ENCODE results near the gene SF3A2. TPM values are rescaled to one million over a fixed set of nuclear protein-coding genes. Genes with fewer than 3 reads are reported as not detected.

The SF3A2 gene
- total RNA-seq, 1 donor from 2014 or later, result 156 TPM

DNA sequence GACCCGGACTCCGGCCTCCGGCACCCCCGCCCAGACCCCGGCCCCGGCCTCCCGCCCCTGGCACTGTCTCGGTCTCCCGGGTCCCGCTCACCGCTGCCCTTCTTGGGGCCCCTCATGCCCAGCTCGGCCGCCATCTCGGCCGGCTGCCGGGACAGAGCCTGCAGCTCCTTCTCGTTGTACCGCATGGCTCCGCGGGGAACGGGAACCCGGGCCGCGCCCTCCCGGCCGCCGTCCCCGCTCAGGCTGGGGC is 635 bp upstream of the SF3A2 start:
- Mint-ChIP-seq H3K27ac (peak overlapping the region; percentile 99), H3K9me3 (ENCODE audit: low read depth) (no peaks in the 10 kb centered on the region), H3K4me1 (ENCODE audit: low read depth) (peaks cover 38% of the 10 kb centered on the region), H3K36me3 (ENCODE audit: insufficient read depth) (peaks cover 9% of the 10 kb centered on the region), H3K4me3 (ENCODE audit: low read depth) (peak overlapping the region; percentile 95), H3K27me3 (no peaks in the 10 kb centered on the region)
- no peak for TF ChIP-seq CTCF (IDR thresholded peaks at IDR 0.05; ENCODE audit: unreplicated experiment)
- DNase-seq (ENCODE audit: low spot score, unreplicated experiment), result no peak

GRCh38 chr19:2237051-2237868 is 636 bp downstream of the SF3A2 start:
- DNase-seq (ENCODE audit: low spot score, unreplicated experiment), result no peak
- peaks cover 39% of the 10 kb centered on the region for H3K4me1 Mint-ChIP-seq (ENCODE audit: low read depth)
- H3K27me3 Mint-ChIP-seq, result no peaks in the 10 kb centered on the region
- H3K4me3 Mint-ChIP-seq (ENCODE audit: low read depth), result peak overlapping the region; percentile 95
- H3K36me3 Mint-ChIP-seq (ENCODE audit: insufficient read depth), result peaks cover 9% of the 10 kb centered on the region
- no peak for TF ChIP-seq CTCF (IDR thresholded peaks at IDR 0.05; ENCODE audit: unreplicated experiment)
- peak overlapping the region; percentile 99 for H3K27ac Mint-ChIP-seq
- no peaks in the 10 kb centered on the region for H3K9me3 Mint-ChIP-seq (ENCODE audit: low read depth)

DNA sequence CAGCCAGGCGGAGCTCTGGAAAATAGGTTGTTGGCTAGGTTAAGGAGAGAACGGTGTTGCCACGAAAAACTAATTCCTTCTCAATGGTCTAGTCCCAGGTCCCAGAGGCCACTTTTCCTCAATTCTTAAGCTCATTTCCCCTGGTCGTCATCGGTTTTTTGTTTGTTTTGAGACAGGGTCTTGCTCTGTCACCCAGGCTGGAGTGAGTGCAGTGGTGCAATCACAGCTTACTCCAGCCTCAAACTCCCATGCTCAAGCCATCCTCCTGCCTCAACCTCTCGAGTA is 1.2 kb downstream of the SF3A2 start:
- Mint-ChIP-seq H3K36me3 (ENCODE audit: insufficient read depth) (peaks cover 9% of the 10 kb centered on the region), H3K4me1 (ENCODE audit: low read depth) (peaks cover 40% of the 10 kb centered on the region), H3K27ac (peak overlapping the region; percentile 99), H3K4me3 (ENCODE audit: low read depth) (peak overlapping the region; percentile 95), H3K9me3 (ENCODE audit: low read depth) (no peaks in the 10 kb centered on the region), H3K27me3 (no peaks in the 10 kb centered on the region)
- DNase-seq (ENCODE audit: low spot score, unreplicated experiment), result no peak
- no peak for TF ChIP-seq CTCF (IDR thresholded peaks at IDR 0.05; ENCODE audit: unreplicated experiment)

DNA sequence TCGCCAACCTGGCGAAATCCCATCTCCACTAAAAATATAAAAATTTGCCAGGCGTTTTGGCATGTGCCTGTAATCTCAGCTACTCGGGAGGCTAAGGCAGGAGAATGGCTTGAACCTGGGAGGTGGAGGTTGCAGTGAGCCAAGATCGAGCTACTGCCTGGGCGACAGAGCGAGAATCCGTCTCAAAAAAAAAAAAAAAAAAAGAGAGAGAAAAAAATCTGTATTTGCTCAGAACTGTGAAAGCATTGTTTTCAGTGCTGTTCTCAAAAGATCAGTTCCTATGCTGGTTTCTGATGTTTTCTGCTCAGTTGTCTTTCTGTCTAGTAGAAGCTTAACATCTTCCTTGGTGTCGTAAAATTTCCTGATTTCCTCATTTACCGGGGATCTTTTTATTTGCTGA is 2.5 kb downstream of the SF3A2 start:
- peaks cover 4% of the 10 kb centered on the region for H3K36me3 Mint-ChIP-seq (ENCODE audit: insufficient read depth)
- TF ChIP-seq CTCF (IDR thresholded peaks at IDR 0.05; ENCODE audit: unreplicated experiment), result no peak
- H3K27ac Mint-ChIP-seq, result peak overlapping the region; percentile 89
- H3K4me1 Mint-ChIP-seq (ENCODE audit: low read depth), result peaks cover 40% of the 10 kb centered on the region
- H3K9me3 Mint-ChIP-seq (ENCODE audit: low read depth), result no peaks in the 10 kb centered on the region
- no peak for DNase-seq (ENCODE audit: low spot score, unreplicated experiment)
- H3K27me3 Mint-ChIP-seq, result no peaks in the 10 kb centered on the region
- peak overlapping the region; percentile 95 for H3K4me3 Mint-ChIP-seq (ENCODE audit: low read depth)

DNA sequence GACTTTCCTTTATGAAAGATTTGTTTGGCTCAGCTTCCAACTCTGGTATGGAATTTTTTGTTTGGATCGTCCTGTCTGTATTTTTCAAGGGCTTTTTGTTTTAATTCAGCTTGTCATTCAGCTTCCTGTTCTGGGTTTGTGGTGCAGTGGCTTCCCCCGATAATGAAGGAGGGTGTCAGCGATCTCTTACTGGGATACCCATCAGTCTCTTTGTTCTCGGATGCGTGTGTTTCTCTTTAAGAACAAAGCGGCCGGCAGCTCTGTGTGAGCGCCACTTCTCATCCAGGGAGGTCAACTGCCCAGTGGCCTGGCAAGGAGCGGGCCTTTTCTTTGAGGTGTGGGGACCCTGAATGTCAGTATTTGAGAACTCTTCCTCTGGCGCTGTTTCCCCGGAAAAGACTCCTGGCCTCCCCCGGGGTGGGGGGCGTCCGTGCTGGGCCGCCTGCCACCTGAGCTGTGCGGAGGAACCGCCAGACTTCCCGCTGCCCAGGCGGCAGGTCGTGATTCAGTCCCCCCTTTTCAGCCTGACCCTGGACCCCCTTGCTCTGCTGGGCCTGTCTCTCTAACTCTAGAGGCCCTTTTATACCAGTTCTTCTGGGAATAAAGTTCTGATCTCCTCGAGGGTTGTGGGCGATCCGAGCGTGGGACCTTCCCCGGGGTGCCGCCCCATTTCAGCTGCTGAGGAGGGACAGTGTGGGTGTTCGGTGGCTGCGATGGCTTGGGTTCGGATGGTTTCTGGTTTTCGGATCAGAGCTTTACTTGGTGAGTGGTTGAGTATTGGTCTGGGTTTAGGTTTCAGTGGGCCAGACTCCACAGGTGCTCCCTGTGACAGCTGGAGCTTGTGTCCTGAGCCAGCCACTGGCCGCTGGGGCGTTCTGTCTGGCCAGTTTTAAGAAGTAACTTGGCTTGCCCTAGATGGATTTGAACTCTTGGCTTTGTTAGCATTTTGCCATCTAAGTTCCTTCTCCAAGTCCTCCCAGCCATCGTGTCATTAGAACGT is 3.4 kb downstream of the SF3A2 start:
- DNase-seq (ENCODE audit: low spot score, unreplicated experiment), result no peak
- Mint-ChIP-seq H3K27me3 (no peaks in the 10 kb centered on the region), H3K4me3 (ENCODE audit: low read depth) (peak overlapping the region; percentile 95), H3K4me1 (ENCODE audit: low read depth) (peaks cover 36% of the 10 kb centered on the region), H3K36me3 (ENCODE audit: insufficient read depth) (peaks cover 6% of the 10 kb centered on the region), H3K27ac (peak overlapping the region; percentile 92), H3K9me3 (ENCODE audit: low read depth) (no peaks in the 10 kb centered on the region)
- no peak for TF ChIP-seq CTCF (IDR thresholded peaks at IDR 0.05; ENCODE audit: unreplicated experiment)
